Keratinocyte (primary cell): ENCODE data around the gene PNLDC1. TPM values are rescaled to one million over a fixed set of nuclear protein-coding genes. Genes with fewer than 3 reads are reported as not detected.

Experiments used
- DNase-seq: peaks from one replicate; pipeline ENCODE4 v3.0.0-alpha.2; 2011; ENCODE audit warnings: low read depth, missing footprints, low spot score
- FAIRE-seq: peaks from 2 replicates; lab custom pipeline; 2011; peaks lifted over from hg19 to GRCh38; lab: Jason Lieb, UNC
- H2AFZ ChIP-seq: 2 replicates; pipeline ENCODE4 v1.6.0; 2012; ENCODE audit warnings: low read length, control low read depth, inconsistent platforms; ENCODE audit not compliant: control insufficient read depth
- H3K27ac ChIP-seq: 2 replicates; pipeline ENCODE4 v1.5.1; 2011; ENCODE audit warnings: low read length; ENCODE audit not compliant: control insufficient read depth, insufficient read depth
- H3K27me3 ChIP-seq: 3 replicates; pipeline ENCODE4 v1.6.0; 2011; ENCODE audit warnings: low read length; ENCODE audit not compliant: control insufficient read depth, insufficient read depth; ENCODE audit errors: extremely low read depth
- H3K36me3 ChIP-seq, 2 experiments: 2 replicates in 1 of 2; 3 replicates in 1 of 2; pipeline ENCODE4 v1.5.1; 2011; ENCODE audit warnings: low read length in 2 of 2, mild to moderate bottlenecking in 1 of 2; ENCODE audit not compliant: control insufficient read depth in 2 of 2, insufficient read depth in 2 of 2; ENCODE audit errors: extremely low read depth in 1 of 2
- H3K4me1 ChIP-seq: 3 replicates; pipeline ENCODE4 v1.5.1; 2011; ENCODE audit warnings: low read length; ENCODE audit not compliant: control insufficient read depth, insufficient read depth; ENCODE audit errors: extremely low read depth
- H3K4me2 ChIP-seq: 3 replicates; pipeline ENCODE4 v1.6.0; 2011; ENCODE audit warnings: low read depth, low read length; ENCODE audit not compliant: control insufficient read depth, insufficient read depth; ENCODE audit errors: extremely low read depth
- H3K4me3 ChIP-seq, 3 experiments: fragments of 200-600 bp in 1 of 3; sonication (generic) in 1 of 3; 2 replicates in 2 of 3; 3 replicates in 1 of 3; pipeline ENCODE4 v1.5.1; 2011 to 2016; ENCODE audit warnings: low read length in 3 of 3, mild to moderate bottlenecking in 3 of 3, control low read depth in 2 of 3, inconsistent platforms in 1 of 3, low read depth in 1 of 3, mixed read lengths in 1 of 3, mixed run types in 1 of 3, moderate library complexity in 1 of 3; ENCODE audit not compliant: control insufficient read depth in 2 of 3, insufficient read depth in 2 of 3; ENCODE audit errors: extremely low read depth in 1 of 3
- H3K79me2 ChIP-seq: 2 replicates; pipeline ENCODE4 v1.6.0; 2012; ENCODE audit warnings: low read length; ENCODE audit not compliant: control insufficient read depth, insufficient read depth
- H3K9ac ChIP-seq: 3 replicates; pipeline ENCODE4 v1.6.0; 2011; ENCODE audit warnings: low read length; ENCODE audit not compliant: control insufficient read depth, insufficient read depth; ENCODE audit errors: extremely low read depth
- H3K9me1 ChIP-seq: 3 replicates; pipeline ENCODE4 v1.6.0; 2011; ENCODE audit warnings: low read length; ENCODE audit not compliant: control insufficient read depth, insufficient read depth; ENCODE audit errors: extremely low read depth
- H3K9me3 ChIP-seq: 2 replicates; pipeline ENCODE4 v1.5.1; 2012; ENCODE audit warnings: low read depth, low read length; ENCODE audit not compliant: control insufficient read depth
- H4K20me1 ChIP-seq: 3 replicates; pipeline ENCODE4 v1.6.0; 2011; ENCODE audit warnings: low read length; ENCODE audit not compliant: control insufficient read depth, insufficient read depth; ENCODE audit errors: extremely low read depth
- CTCF ChIP-seq, 3 experiments: IDR thresholded peaks in 1 of 3; conservative IDR thresholded peaks in 1 of 3; optimal IDR thresholded peaks in 1 of 3; 2 replicates in 2 of 3; 3 replicates in 1 of 3; pipeline versions ENCODE3 to v1.5.1; 2011; ENCODE audit warnings: low read length in 3 of 3, mild to moderate bottlenecking in 3 of 3, moderate library complexity in 2 of 3, control low read depth in 1 of 3, inconsistent platforms in 1 of 3; ENCODE audit not compliant: insufficient read depth in 2 of 3; ENCODE audit errors: extremely low read depth in 1 of 3
- EZH2 ChIP-seq: IDR thresholded peaks from one replicate; pipeline ENCODE4 v1.6.1; 2012; ENCODE audit warnings: inconsistent platforms, mild to moderate bottlenecking, low read length, moderate library complexity
- dilution Hi-C: fragments of 300-500 bp; cut with MboI; formaldehyde crosslinking; loops from one replicate; pipeline ENCODE4 v1.7.0; 2020; ENCODE audit warnings: low sequenced_read_pairs; ENCODE audit not compliant: extremely low pct_ligation_motif_present
- polyA plus RNA-seq, 5 experiments: library from polyadenylated mRNA; depleted of rRNA in 3 of 5; stranded (reverse) in 3 of 5; stranded (forward) in 1 of 5; unstranded in 1 of 5; fragments of >200 nt; gene quantifications; 1 replicate in 1 of 5; 2 replicates in 3 of 5; 3 replicates in 1 of 5; pipeline versions ENCODE4 v1.2.1 to v1.2.3, GENCODE V29; 2011 to 2012; ENCODE audit warnings: missing spikeins in 2 of 5, low read depth in 1 of 5, low replicate concordance in 1 of 5

The PNLDC1 gene
- polyA plus RNA-seq, 1 donor (not counting 4 experiments of a cell fraction or from before 2014, with no cell fraction given): 0.14 TPM

GRCh38 chr6:159772196-159772595 lies 27.9 kb upstream of the PNLDC1 start:
- Histone ChIP-seq H3K9me1 (no peaks in the 10 kb centered on the region), H3K36me3 (peaks cover 23 to 53% of the 10 kb centered on the region in 2 experiments), H3K4me1 (no peaks in the 10 kb centered on the region), H3K79me2 (peaks cover 15% of the 10 kb centered on the region), H3K27ac (no peak overlapping the region), H4K20me1 (no peaks in the 10 kb centered on the region), H3K27me3 (no peaks in the 10 kb centered on the region), H3K4me2 (no peak overlapping the region), H3K9ac (no peak overlapping the region), H3K9me3 (no peaks in the 10 kb centered on the region), H3K4me3 (no peak overlapping the region), H2AFZ (no peak overlapping the region)
- DNase-seq (no peak), FAIRE-seq (no peak)
- dilution Hi-C loops: no loop called here
- TF ChIP-seq EZH2 (no peak), CTCF (optimal IDR thresholded peaks at IDR 0.05 in 1 of 3, IDR thresholded peaks at IDR 0.05 in 1 of 3, conservative IDR thresholded peaks at IDR 0.05 in 1 of 3; ENCODE audit: extremely low read depth in 1 of 3, insufficient read depth in 2 of 3, low read length in 3 of 3) (no peak)

- Histone ChIP-seq H3K27ac (no peak overlapping the region), H2AFZ (no peak overlapping the region), H3K9me1 (no peaks in the 10 kb centered on the region), H4K20me1 (no peaks in the 10 kb centered on the region), H3K4me1 (no peaks in the 10 kb centered on the region), H3K27me3 (no peaks in the 10 kb centered on the region), H3K9me3 (no peaks in the 10 kb centered on the region), H3K4me3 (no peak overlapping the region), H3K4me2 (no peak overlapping the region), H3K79me2 (peaks cover 6% of the 10 kb centered on the region), H3K9ac (no peak overlapping the region), H3K36me3 (peaks cover 26 to 69% of the 10 kb centered on the region in 2 experiments)
- DNase-seq: no peak
- no peak for FAIRE-seq
- TF ChIP-seq EZH2: no peak
- no peak for TF ChIP-seq CTCF (optimal IDR thresholded peaks at IDR 0.05 in 1 of 3, IDR thresholded peaks at IDR 0.05 in 1 of 3, conservative IDR thresholded peaks at IDR 0.05 in 1 of 3; ENCODE audit: extremely low read depth in 1 of 3, insufficient read depth in 2 of 3, low read length in 3 of 3)
- dilution Hi-C loops: no loop called here
Measured at GRCh38 chr6:159777240-159777904, 22.7 kb upstream of the PNLDC1 start.
